Posterior cingulate gyrus (tissue), 11 donors: Measurements from ENCODE around the gene DUOXA1.
A peak's percentile ranks its signal among the peaks of the same experiment; 100 is the strongest.

ENCODE experiments used
- DNase-seq, 10 donors: peaks; one replicate each; pipeline versions ENCODE4 v3.0.0 to v3.0.0-alpha.2; 2020 to 2021; ENCODE audit warnings: mixed read lengths in 3 of 10
- intact Hi-C: fragments of 100-400 bp; cut with DNase I; formaldehyde crosslinking; loops from one replicate; pipeline ENCODE4 v1.15.1; 2023

Gene DUOXA1

DNA sequence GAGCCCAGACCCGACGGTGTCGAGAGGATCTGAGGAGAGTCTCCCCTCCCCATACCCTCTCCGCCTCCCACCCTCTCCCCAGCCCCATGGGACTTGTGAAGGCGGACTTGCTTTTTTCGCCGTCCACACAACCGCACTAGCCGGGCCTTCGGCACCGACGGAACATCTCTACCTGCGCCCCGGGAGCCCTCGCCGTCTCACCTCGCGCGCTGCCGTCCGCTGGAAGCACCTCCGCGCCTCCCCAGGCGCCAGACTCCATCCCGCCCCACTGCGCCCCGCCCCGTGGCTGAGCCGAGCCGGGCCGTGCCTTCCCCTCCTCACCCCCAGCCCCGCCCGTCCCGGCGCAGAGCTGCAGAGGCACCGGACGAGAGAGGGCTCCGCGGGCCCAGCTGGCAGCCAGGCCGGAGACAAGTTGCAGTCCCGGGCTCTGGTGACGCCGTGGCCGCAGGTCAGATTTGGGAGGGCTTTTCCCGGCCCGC lies at the start of gene DUOXA1, which contains the start of gene DUOX1:
Gene DUOXA1, minus strand, starts transcription at position 229 of the 479 bp plus-strand sequence. CDS start 6,865 bp downstream, outside the sequence.
Gene DUOX1, plus strand, starts transcription at position 344 of the 479 bp plus-strand sequence. CDS start 1,973 bp downstream, outside the sequence.
- intact Hi-C loops = no loop called here
- DNase-seq = peak in 2 of 10 donors; percentile 60 to 84

GRCh38 chr15:45177285-45177684 lies 47.6 kb upstream of the DUOXA1 start:
- intact Hi-C loops = no loop called here
- DNase-seq = peak in 1 of 10 donors; percentile 31

DNA sequence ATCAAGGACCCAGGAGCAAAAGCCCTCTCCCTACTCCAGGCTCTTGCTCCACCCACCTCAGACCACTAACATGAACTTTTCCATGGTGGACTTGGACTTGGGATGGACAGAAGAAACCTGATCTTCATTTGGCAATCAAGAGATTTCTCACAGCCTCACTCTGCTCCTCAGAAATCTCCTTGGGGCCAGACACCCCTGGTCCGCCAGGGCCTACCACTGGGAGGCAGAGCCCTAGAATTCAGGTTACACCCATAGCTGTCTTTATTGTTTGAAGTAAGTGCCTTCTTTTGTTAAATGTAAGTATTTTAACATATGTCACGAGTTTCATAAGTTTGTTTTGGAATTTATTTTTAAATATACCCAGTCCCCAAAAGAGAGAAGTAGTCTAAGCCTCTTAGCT lies 44.9 kb upstream of the DUOXA1 start:
- no peak for DNase-seq
- intact Hi-C loops = no loop called here

- intact Hi-C loops = no loop called here
- DNase-seq = peak in 1 of 10 donors; percentile 43
These were observed 44.4 kb upstream of the DUOXA1 start for GRCh38 chr15:45174069-45174468.

- intact Hi-C loops = no loop called here
- DNase-seq = peak in 1 of 10 donors; percentile 33
These were observed 42.2 kb upstream of the DUOXA1 start for GRCh38 chr15:45171912-45172311.

GRCh38 chr15:45169608-45170480 lies 40.2 kb upstream of the DUOXA1 start:
- intact Hi-C loops = no loop called here
- DNase-seq = peak in 2 of 10 donors; percentile 40 to 65

DNA sequence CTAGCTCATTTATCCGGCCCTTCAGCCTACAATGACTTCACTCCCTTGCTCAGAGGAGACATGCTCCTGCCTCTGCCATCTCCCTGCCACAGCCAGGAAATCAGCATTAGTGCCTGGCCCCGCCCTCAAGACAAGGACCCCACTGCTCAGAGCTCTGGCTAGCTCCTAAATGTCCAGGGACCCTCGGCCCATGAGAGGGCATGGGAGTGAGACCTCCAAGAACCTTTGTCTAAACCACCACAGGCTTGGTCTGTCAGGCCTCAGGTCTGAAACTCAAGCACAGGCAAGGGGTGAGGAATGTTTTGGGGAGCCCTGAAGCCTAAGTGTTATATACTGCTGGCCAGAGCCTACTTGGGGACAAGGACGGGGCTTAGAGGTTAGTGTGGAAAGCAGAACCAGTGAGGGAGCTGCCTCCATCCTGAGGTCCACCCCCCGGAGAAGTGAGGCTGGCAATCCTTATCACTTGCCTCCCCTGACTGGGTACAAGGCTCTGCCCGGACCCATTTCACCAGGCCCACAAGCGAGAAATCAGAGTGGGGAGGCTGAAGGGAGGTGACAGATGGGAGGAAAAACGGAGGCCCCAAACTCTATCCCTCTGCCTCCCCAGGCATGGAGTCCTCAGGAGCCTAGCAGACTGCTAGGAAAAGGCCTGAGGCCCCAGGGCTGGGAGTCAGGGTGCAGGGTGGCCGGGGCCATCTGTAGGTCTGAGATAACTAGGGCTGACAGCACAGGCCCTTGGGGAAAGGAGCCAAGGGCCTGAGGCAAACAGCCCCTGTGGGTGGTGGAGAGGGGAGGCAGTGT lies 39.3 kb upstream of the DUOXA1 start:
- intact Hi-C loops = no loop called here
- DNase-seq = peak in 3 of 10 donors; percentile 55 to 72 (median 56)

DNA sequence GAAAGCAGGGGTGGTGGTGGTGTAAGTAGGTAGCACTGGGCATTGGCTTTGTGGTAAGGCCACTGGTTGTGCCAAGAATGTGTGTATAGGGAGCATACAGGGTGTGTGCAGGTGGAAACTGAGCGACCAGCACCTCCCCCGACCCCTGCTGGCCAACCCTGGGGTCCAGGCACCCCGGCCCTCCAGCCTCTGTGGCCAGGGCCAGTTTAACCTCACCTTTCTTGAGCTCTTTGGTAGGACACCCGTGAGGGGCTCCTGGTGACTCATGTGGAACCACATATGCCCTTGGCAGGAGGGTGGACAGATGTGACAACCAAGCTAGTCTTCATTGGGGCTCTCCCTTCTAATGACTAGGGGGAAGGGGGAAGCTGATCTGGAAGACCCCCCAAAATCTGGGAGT lies 38.6 kb upstream of the DUOXA1 start:
- peak in 1 of 10 donors; percentile 67 for DNase-seq
- intact Hi-C loops = no loop called here

- intact Hi-C loops = loop anchor here (1.0 kb wide), 1 partner anchor 33 kb away; no protein-coding TSS in a partner anchor
- DNase-seq = peak in 2 of 10 donors; percentile 52 to 81
These were observed 38.0 kb upstream of the DUOXA1 start for GRCh38 chr15:45167631-45168205.

DNA sequence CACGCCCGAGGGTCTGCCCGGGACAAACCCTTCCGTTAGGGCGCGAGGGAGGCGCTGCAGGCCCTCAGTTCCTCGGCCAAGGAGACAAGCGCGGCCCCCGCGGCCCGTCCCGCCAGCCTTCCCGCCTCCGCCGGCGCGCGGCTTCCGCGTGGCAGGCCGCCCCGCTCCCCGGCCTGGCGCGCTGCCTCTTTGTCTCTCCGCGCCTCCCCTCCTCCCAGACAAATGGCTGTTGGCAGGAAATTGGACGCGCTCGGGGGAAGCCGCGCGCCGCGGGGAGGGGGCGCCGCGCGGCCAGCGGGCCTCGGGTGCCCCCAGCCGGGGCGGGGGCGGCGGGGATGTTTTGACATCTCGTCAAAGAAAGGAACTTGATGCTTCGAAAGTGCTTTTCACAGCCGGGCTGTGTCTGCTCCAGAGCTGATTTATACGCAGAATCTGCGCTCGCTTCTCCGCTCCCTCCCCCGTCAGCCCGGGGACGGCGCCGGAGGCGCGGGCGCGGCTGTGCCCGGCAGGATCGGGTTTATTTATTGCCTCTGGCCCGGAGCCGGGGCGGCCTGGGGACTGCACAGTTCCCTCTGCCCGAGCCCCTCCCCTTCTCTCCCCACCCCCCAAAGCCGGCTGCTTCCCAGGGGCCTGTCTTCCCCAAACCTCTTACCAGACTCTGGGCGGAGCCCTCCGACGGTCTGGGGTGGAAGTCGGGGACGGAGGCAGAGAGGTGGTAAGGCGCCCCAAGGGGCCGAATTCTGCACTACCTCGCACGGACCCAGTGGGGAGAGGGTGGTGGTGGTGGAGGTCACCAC lies 37.4 kb upstream of the DUOXA1 start:
- peak; percentile 70 to 97 (median 80) for DNase-seq
- intact Hi-C loops = loop anchor here (1.0 kb wide), 1 partner anchor 33 kb away; no protein-coding TSS in a partner anchor

DNA sequence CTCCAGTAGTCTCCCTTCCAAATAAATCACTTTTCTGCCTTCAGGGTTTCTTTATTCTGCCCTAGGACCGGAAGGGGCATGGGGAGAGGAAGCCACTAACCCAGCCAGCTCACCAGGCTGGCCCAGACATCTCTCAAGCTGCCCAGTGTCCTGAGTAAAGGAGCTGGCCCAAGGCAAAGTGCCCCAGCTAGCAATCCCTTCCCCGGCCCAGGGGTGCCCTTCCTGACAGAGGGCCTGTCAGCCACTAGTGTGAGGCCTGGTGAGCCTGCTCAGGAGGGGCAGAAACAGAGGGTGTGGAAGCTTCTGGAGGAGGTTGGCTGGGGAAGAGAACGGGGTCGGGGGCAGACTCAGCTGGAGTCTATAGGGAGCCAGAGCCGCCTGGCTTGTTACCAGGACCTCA lies 35.9 kb upstream of the DUOXA1 start:
- DNase-seq = peak in 2 of 10 donors; percentile 55 to 71
- intact Hi-C loops = no loop called here

DNA sequence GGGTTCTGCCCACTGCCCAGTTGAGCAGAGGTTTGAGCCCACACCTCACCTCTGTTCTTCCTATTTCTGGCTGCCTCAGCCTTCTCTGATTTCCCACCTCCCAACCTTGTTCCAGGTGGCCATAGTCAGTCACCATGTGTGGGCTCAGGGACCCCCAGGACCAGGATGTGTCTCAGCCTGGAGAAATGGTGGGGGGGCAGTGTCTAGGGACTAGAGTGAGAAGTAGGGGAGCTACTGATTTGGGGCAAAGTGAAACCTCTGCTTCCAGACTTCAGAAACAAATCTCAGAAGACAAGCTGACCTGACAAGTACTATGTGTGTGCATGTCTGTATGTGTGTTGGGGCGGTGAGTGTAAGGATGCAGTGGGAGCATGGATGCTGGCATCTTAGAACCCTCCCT lies 35.2 kb upstream of the DUOXA1 start:
- peak in 1 of 10 donors; percentile 44 for DNase-seq
- intact Hi-C loops = no loop called here

DNA sequence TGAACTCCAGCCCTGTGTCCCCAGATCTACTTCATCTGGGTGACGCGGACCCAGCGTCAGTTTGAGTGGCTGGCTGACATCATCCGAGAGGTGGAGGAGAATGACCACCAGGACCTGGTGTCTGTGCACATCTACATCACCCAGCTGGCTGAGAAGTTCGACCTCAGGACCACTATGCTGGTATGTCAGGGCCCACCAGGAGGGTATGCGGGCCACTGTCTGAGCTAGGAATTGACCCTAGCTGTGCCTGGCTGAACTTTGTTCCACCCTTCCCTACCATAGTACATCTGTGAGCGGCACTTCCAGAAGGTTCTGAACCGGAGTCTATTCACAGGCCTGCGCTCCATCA lies 33.8 kb upstream of the DUOXA1 start:
- intact Hi-C loops = loop anchor here (2.0 kb wide), 1 partner anchor 237 kb away; no protein-coding TSS in a partner anchor
- peak in 3 of 10 donors; percentile 31 to 77 (median 74) for DNase-seq

GRCh38 chr15:45162771-45163507 lies 33.3 kb upstream of the DUOXA1 start:
- intact Hi-C loops = loop anchor here (2.0 kb wide), 1 partner anchor 238 kb away; no protein-coding TSS in a partner anchor
- DNase-seq = peak; percentile 59 to 96 (median 80)

GRCh38 chr15:45161666-45162065 lies 32.0 kb upstream of the DUOXA1 start:
- intact Hi-C loops = loop anchor here (2.0 kb wide), 1 partner anchor 239 kb away; no protein-coding TSS in a partner anchor
- peak in 1 of 10 donors; percentile 81 for DNase-seq

- intact Hi-C loops = no loop called here
- peak in 8 of 10 donors; percentile 25 to 94 (median 65) for DNase-seq
These were observed 28.3 kb upstream of the DUOXA1 start for GRCh38 chr15:45157974-45158373.

GRCh38 chr15:45156744-45157455 lies 27.2 kb upstream of the DUOXA1 start:
- intact Hi-C loops = no loop called here
- DNase-seq = peak in 1 of 10 donors; percentile 14

DNA sequence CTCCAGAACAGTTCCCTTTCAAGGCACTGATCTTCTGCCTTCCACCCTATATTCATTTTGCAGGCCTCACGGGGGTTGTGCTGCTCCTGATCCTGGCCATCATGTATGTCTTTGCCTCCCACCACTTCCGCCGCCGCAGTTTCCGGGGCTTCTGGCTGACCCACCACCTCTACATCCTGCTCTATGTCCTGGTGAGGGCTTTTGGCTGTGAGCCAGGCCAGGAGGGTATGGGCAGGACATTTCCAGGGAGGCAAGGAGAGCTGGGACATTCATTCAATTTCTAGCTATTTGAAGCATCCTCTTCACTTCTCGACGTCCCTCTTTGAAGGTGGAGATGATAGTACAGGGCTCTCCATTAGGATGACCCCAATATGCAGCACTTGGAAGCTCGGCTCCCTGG lies 26.1 kb upstream of the DUOXA1 start:
- DNase-seq = peak in 2 of 10 donors; percentile 67 to 85
- intact Hi-C loops = no loop called here
